Measurements from ENCODE around the gene LGALS4.

LGALS4 gene

GRCh38 chr19:38849147-38849859, 36.6 kb upstream of the LGALS4 start:
- Histone ChIP-seq H3K4me3 (ENCODE audit: low read depth, low read length) (peak overlapping the region; percentile 59), H3K36me3 (replicated peaks) (peaks cover 38% of the 10 kb centered on the region), H3K27me3 (replicated peaks) (no peaks in the 10 kb centered on the region), H3K27ac (peak overlapping the region; percentile 100)
- in situ Hi-C loops (cut with HindIII; ENCODE audit: low pct_ligation_motif_present, low sequenced_read_pairs), result no loop called here
- DNase-seq, result peak; percentile 91
- TF ChIP-seq CTCF (IDR thresholded peaks at IDR 0.05; ENCODE audit: low read depth, low read length, missing control alignments), result no peak

- in situ Hi-C loops (cut with HindIII; ENCODE audit: low pct_ligation_motif_present, low sequenced_read_pairs), result no loop called here
- Histone ChIP-seq H3K27me3 (replicated peaks) (no peaks in the 10 kb centered on the region), H3K4me3 (ENCODE audit: low read depth, low read length) (peak overlapping the region; percentile 59), H3K27ac (peak overlapping the region; percentile 100), H3K36me3 (replicated peaks) (peaks cover 45% of the 10 kb centered on the region)
- no peak for TF ChIP-seq CTCF (IDR thresholded peaks at IDR 0.05; ENCODE audit: low read depth, low read length, missing control alignments)
- DNase-seq, result no peak
These were observed 35.8 kb upstream of the LGALS4 start for GRCh38 chr19:38848299-38849146.

- H3K4me3 ChIP-seq (ENCODE audit: low read depth, low read length), result no peak overlapping the region
- DNase-seq, result no peak
- in situ Hi-C loops (cut with HindIII; ENCODE audit: low pct_ligation_motif_present, low sequenced_read_pairs), result no loop called here
- H3K27ac ChIP-seq, result no peak overlapping the region
- no peak for TF ChIP-seq CTCF (IDR thresholded peaks at IDR 0.05; ENCODE audit: low read depth, low read length, missing control alignments)
- H3K27me3 ChIP-seq (replicated peaks), result no peaks in the 10 kb centered on the region
- H3K36me3 ChIP-seq (replicated peaks), result peaks cover 69% of the 10 kb centered on the region
These were observed 33.4 kb upstream of the LGALS4 start for GRCh38 chr19:38846097-38846496.

- TF ChIP-seq CTCF (IDR thresholded peaks at IDR 0.05; ENCODE audit: low read depth, low read length, missing control alignments), result no peak
- no peak overlapping the region for H3K4me3 ChIP-seq (ENCODE audit: low read depth, low read length)
- DNase-seq, result no peak
- in situ Hi-C loops (cut with HindIII; ENCODE audit: low pct_ligation_motif_present, low sequenced_read_pairs), result no loop called here
- no peaks in the 10 kb centered on the region for H3K27me3 ChIP-seq (replicated peaks)
- H3K27ac ChIP-seq, result no peak overlapping the region
- peaks cover 75% of the 10 kb centered on the region for H3K36me3 ChIP-seq (replicated peaks)
These were observed 32.8 kb upstream of the LGALS4 start for GRCh38 chr19:38845374-38846024.

- H3K36me3 ChIP-seq (replicated peaks), result peaks cover 84% of the 10 kb centered on the region
These were observed 31.4 kb upstream of the LGALS4 start for GRCh38 chr19:38844093-38844686.

More at GRCh38 chr19:38844093-38844686, 31.4 kb upstream of the LGALS4 start:
- Histone ChIP-seq H3K4me3 (ENCODE audit: low read depth, low read length) (no peak overlapping the region), H3K27me3 (replicated peaks) (no peaks in the 10 kb centered on the region), H3K27ac (no peak overlapping the region)
- TF ChIP-seq CTCF (IDR thresholded peaks at IDR 0.05; ENCODE audit: low read depth, low read length, missing control alignments), result no peak
- in situ Hi-C loops (cut with HindIII; ENCODE audit: low pct_ligation_motif_present, low sequenced_read_pairs), result no loop called here
- DNase-seq, result no peak
